HepG2 (cell line): Measurements from ENCODE around the gene GSS. TPM values are rescaled to one million over a fixed set of nuclear protein-coding genes. Genes with fewer than 3 reads are reported as not detected.

Experiments used
- ARNTL ChIP-seq: sonication (generic); formaldehyde crosslinking; IDR thresholded peaks from 2 replicates; pipeline ENCODE4 v1.4.0; 2020; ENCODE audit warnings: mild to moderate bottlenecking, missing genetic modification reagents
- MAF1 ChIP-seq: sonication (generic); formaldehyde crosslinking; IDR thresholded peaks from 2 replicates; pipeline ENCODE4 v1.5.0; 2020; ENCODE audit warnings: missing genetic modification reagents, borderline replicate concordance
- MTF1 ChIP-seq: sonication (generic); formaldehyde crosslinking; IDR thresholded peaks from 2 replicates; pipeline ENCODE4 v1.5.0; 2020; ENCODE audit warnings: missing genetic modification reagents
- PATZ1 ChIP-seq: sonication (generic); formaldehyde crosslinking; IDR thresholded peaks from 2 replicates; pipeline ENCODE4 v1.4.0; 2020; ENCODE audit warnings: missing genetic modification reagents
- SIN3B ChIP-seq: fragments of 150-350 bp; IDR thresholded peaks from 2 replicates; pipeline ENCODE4 v1.6.1; 2014; ENCODE audit warnings: low read length
- SNAI1 ChIP-seq: sonication (generic); formaldehyde crosslinking; IDR thresholded peaks from 2 replicates; pipeline ENCODE4 v1.5.0; 2020; ENCODE audit warnings: mild to moderate bottlenecking, missing genetic modification reagents, borderline replicate concordance
- THAP9 ChIP-seq: sonication (generic); formaldehyde crosslinking; IDR thresholded peaks from 2 replicates; pipeline ENCODE4; 2020; ENCODE audit warnings: missing genetic modification reagents, mild to moderate bottlenecking, borderline replicate concordance
- TIGD3 ChIP-seq: sonication (generic); formaldehyde crosslinking; IDR thresholded peaks from 2 replicates; pipeline ENCODE4 v1.5.1; 2020; ENCODE audit warnings: mild to moderate bottlenecking, missing genetic modification reagents, borderline replicate concordance
- TSC22D2 ChIP-seq: sonication (generic); formaldehyde crosslinking; IDR thresholded peaks from 2 replicates; pipeline ENCODE4 v1.5.1; 2020; ENCODE audit warnings: missing genetic modification reagents, mild to moderate bottlenecking, borderline replicate concordance
- ZNF772 ChIP-seq: sonication (generic); formaldehyde crosslinking; IDR thresholded peaks from 2 replicates; pipeline ENCODE4 v1.5.0; 2020; ENCODE audit warnings: mild to moderate bottlenecking, missing genetic modification reagents
- polyA plus RNA-seq, 8 experiments: library from polyadenylated mRNA; depleted of rRNA in 3 of 8; stranded (reverse) in 7 of 8; unstranded in 1 of 8; fragments of >200 nt; fragmentation: Illumina TruSeq in 4 of 8; extraction: Trizol in 4 of 8; gene quantifications; 2 replicates each; pipeline versions ENCODE4 v1.2.1 to v1.2.3, GENCODE V29; 2011 to 2016; ENCODE audit warnings: low read depth in 4 of 8, missing spikeins in 1 of 8, mixed read lengths in 1 of 8; ENCODE audit not compliant: insufficient read depth in 1 of 8
- total RNA-seq, 5 experiments: library from RNA; depleted of rRNA; stranded (reverse); fragments of >200 nt; fragmentation: Illumina TruSeq; extraction: Trizol; gene quantifications; 2 replicates each; pipeline ENCODE4 v1.2.3, GENCODE V29; 2016; ENCODE audit warnings: low read depth in 1 of 5
- TF ChIP-seq, protein P1 (sequence below), 2 experiments: sonication (generic) in 1 of 2; formaldehyde crosslinking in 1 of 2; IDR thresholded peaks; 2 replicates each; pipeline versions ENCODE4 v1.5.1 to v1.6.1; 2011 to 2020; ENCODE audit warnings: borderline replicate concordance in 1 of 2, low read depth in 1 of 2, low read length in 1 of 2, mild to moderate bottlenecking in 1 of 2, missing genetic modification reagents in 1 of 2, moderate library complexity in 1 of 2
- TF ChIP-seq, protein P2 (sequence below): IDR thresholded peaks from 2 replicates; pipeline ENCODE4 v1.6.1; 2016; ENCODE audit warnings: control low read depth
- TF ChIP-seq, protein P3 (sequence below): sonication (generic); formaldehyde crosslinking; IDR thresholded peaks from 2 replicates; pipeline ENCODE4 v1.5.1; 2020; ENCODE audit warnings: mild to moderate bottlenecking, missing genetic modification reagents, moderate library complexity

The GSS gene
- total and polyA plus RNA-seq, 2 of the 13 experiments (the other 11 are each of a cell fraction or from before 2014, with no cell fraction given): 80.1 to 102 TPM

DNA sequence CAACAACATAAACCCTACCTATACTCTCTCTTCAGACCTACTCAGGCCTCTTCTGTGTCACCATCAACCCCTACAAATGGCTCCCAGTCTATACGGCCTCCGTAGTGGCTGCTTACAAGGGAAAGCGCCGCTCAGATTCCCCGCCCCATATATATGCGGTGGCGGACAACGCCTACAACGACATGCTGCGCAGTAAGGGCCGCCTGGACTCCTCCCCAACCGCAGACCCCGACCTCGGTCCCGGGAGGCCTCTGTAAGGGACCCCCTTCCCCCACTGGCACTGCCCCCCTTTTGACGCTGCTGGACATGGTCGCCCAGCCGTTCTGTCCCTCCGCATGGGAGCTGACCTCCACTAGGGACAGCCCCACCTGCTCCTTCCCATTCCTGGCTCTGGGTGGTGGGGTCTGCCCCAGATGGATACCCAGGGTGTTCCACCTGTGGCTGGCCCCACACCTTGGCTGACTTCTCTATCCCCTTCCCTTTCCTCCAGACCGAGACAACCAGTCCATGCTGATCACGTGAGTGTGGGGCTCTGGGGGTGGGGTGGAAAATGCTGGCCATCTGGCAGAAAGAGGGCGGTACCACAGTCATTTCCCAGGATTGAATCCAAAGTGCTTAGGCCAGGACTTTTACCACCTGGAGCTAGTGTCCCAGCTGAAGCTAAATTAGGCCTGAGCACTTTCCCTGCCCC lies 25.1 kb upstream of the GSS start (continued):
- TF ChIP-seq, protein P1, sequence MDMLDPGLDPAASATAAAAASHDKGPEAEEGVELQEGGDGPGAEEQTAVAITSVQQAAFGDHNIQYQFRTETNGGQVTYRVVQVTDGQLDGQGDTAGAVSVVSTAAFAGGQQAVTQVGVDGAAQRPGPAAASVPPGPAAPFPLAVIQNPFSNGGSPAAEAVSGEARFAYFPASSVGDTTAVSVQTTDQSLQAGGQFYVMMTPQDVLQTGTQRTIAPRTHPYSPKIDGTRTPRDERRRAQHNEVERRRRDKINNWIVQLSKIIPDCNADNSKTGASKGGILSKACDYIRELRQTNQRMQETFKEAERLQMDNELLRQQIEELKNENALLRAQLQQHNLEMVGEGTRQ (IDR thresholded peaks at IDR 0.05; ENCODE audit: low read depth, low read length): peak; percentile 20; the same call in 1 of the 2 replicates
- TF ChIP-seq, protein P1 (CRISPR knock-in tag; IDR thresholded peaks at IDR 0.05; ENCODE audit: borderline replicate concordance): no peak; the same call in 1 of the 2 replicates
- TF ChIP-seq ARNTL (CRISPR knock-in tag) (no peak), SNAI1 (CRISPR knock-in tag) (no peak), MTF1 (no peak), ZNF772 (CRISPR knock-in tag) (no peak), TSC22D2 (CRISPR knock-in tag) (no peak), TIGD3 (CRISPR knock-in tag) (no peak), SIN3B (no peak), PATZ1 (CRISPR knock-in tag) (peak; percentile 51; the same call in 1 of the 2 replicates), THAP9 (CRISPR knock-in tag) (no peak), MAF1 (no peak)
- TF ChIP-seq, protein P2, sequence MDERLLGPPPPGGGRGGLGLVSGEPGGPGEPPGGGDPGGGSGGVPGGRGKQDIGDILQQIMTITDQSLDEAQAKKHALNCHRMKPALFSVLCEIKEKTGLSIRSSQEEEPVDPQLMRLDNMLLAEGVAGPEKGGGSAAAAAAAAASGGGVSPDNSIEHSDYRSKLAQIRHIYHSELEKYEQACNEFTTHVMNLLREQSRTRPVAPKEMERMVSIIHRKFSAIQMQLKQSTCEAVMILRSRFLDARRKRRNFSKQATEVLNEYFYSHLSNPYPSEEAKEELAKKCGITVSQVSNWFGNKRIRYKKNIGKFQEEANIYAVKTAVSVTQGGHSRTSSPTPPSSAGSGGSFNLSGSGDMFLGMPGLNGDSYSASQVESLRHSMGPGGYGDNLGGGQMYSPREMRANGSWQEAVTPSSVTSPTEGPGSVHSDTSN (CRISPR knock-in tag): no peak
- TF ChIP-seq, protein P3, sequence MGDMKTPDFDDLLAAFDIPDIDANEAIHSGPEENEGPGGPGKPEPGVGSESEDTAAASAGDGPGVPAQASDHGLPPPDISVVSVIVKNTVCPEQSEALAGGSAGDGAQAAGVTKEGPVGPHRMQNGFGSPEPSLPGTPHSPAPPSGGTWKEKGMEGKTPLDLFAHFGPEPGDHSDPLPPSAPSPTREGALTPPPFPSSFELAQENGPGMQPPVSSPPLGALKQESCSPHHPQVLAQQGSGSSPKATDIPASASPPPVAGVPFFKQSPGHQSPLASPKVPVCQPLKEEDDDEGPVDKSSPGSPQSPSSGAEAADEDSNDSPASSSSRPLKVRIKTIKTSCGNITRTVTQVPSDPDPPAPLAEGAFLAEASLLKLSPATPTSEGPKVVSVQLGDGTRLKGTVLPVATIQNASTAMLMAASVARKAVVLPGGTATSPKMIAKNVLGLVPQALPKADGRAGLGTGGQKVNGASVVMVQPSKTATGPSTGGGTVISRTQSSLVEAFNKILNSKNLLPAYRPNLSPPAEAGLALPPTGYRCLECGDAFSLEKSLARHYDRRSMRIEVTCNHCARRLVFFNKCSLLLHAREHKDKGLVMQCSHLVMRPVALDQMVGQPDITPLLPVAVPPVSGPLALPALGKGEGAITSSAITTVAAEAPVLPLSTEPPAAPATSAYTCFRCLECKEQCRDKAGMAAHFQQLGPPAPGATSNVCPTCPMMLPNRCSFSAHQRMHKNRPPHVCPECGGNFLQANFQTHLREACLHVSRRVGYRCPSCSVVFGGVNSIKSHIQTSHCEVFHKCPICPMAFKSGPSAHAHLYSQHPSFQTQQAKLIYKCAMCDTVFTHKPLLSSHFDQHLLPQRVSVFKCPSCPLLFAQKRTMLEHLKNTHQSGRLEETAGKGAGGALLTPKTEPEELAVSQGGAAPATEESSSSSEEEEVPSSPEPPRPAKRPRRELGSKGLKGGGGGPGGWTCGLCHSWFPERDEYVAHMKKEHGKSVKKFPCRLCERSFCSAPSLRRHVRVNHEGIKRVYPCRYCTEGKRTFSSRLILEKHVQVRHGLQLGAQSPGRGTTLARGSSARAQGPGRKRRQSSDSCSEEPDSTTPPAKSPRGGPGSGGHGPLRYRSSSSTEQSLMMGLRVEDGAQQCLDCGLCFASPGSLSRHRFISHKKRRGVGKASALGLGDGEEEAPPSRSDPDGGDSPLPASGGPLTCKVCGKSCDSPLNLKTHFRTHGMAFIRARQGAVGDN: 0 out of 2 replicates have a peak, but pooled peaks have one; percentile 12
